IMR-90 (cell line): ENCODE results near the gene MTHFS. TPM values are rescaled to one million over a fixed set of nuclear protein-coding genes. Genes with fewer than 3 reads are reported as not detected.

Experiments used
- ATAC-seq: fragments of 200-7000 bp; cut with Tn5 transposase; 2 replicates; pipeline ENCODE4 v1.9.1; 2020; ENCODE audit warnings: low read depth, mild to moderate bottlenecking, moderate library complexity
- BruUV-seq: library from RNA; stranded (reverse); fragments of 400-500 nt; replicated peaks from 2 replicates; lab custom pipeline; 2021; lab: Mats Ljungman, UMichigan
- CTCF ChIA-PET: fragments of 300-600 bp; formaldehyde crosslinking; extraction: SDS; loops from one replicate; lab custom pipeline; 2021; ENCODE audit warnings: antibody characterized with exemption; lab: Yijun Ruan, JAX
- POLR2A ChIA-PET: fragments of 300-600 bp; sonication (Branson Sonifier 250); formaldehyde crosslinking; loops from one replicate; lab custom pipeline; 2022; ENCODE audit warnings: antibody characterized with exemption; ENCODE audit not compliant: unreplicated experiment; lab: Charles Lee
- DNase-seq: peaks from one replicate; pipeline ENCODE4 v3.0.0; 2013
- H2AFZ ChIP-seq: replicated peaks from 2 replicates; pipeline ENCODE3; 2013; ENCODE audit warnings: low read length, mild to moderate bottlenecking; ENCODE audit not compliant: poor library complexity
- H2AK5ac ChIP-seq: 2 replicates; pipeline ENCODE4 v1.6.1; 2013; ENCODE audit warnings: low read depth, low read length, inconsistent platforms
- H2AK9ac ChIP-seq: replicated peaks from 2 replicates; pipeline ENCODE3; 2013; ENCODE audit warnings: mild to moderate bottlenecking, low read depth, low read length, moderate library complexity; ENCODE audit not compliant: poor library complexity
- H2BK120ac ChIP-seq: 2 replicates; pipeline ENCODE4 v1.6.1; 2013; ENCODE audit warnings: low read depth, low read length, inconsistent platforms
- H2BK15ac ChIP-seq: 3 replicates; pipeline ENCODE4 v1.6.1; 2013; ENCODE audit warnings: low read depth, low read length, inconsistent platforms
- H2BK20ac ChIP-seq: 2 replicates; pipeline ENCODE4 v1.6.1; 2013; ENCODE audit warnings: low read depth, mild to moderate bottlenecking, inconsistent platforms, low read length, moderate library complexity
- H2BK5ac ChIP-seq: 2 replicates; pipeline ENCODE4 v1.6.1; 2013; ENCODE audit warnings: mild to moderate bottlenecking, low read depth, low read length, inconsistent platforms; ENCODE audit not compliant: poor library complexity, severe bottlenecking
- H3K14ac ChIP-seq: replicated peaks from 2 replicates; pipeline ENCODE4 v1.6.1; 2013; ENCODE audit warnings: low read depth, low read length, inconsistent platforms
- H3K18ac ChIP-seq: 2 replicates; pipeline ENCODE4 v1.6.1; 2013; ENCODE audit warnings: low read depth, low read length, control low read depth
- H3K23ac ChIP-seq: 2 replicates; pipeline ENCODE4 v1.6.1; 2013; ENCODE audit warnings: low read depth, low read length, inconsistent platforms
- H3K27ac ChIP-seq: 2 replicates; pipeline ENCODE4 v1.5.1; 2013; ENCODE audit warnings: mild to moderate bottlenecking, control low read depth, low read length; ENCODE audit not compliant: insufficient read depth
- H3K27me3 ChIP-seq: 2 replicates; pipeline ENCODE4 v1.6.1; 2013; ENCODE audit warnings: low read length; ENCODE audit not compliant: control insufficient read depth, insufficient read depth
- H3K36me3 ChIP-seq: 2 replicates; pipeline ENCODE4 v1.6.1; 2013; ENCODE audit warnings: low read length, mixed read lengths; ENCODE audit not compliant: control insufficient read depth, insufficient read depth
- H3K4ac ChIP-seq: 2 replicates; pipeline ENCODE4 v1.6.1; 2013; ENCODE audit warnings: low read depth, low read length, inconsistent platforms
- H3K4me1 ChIP-seq: 2 replicates; pipeline ENCODE4 v1.6.1; 2013; ENCODE audit warnings: low read length, mixed read lengths; ENCODE audit not compliant: control insufficient read depth, insufficient read depth
- H3K4me2 ChIP-seq: 2 replicates; pipeline ENCODE4 v1.6.1; 2013; ENCODE audit warnings: low read depth, mild to moderate bottlenecking, control low read depth, low read length, moderate library complexity
- H3K4me3 ChIP-seq: 2 replicates; pipeline ENCODE4 v1.5.1; 2013; ENCODE audit warnings: low read depth, mild to moderate bottlenecking, control low read depth, low read length, moderate library complexity; ENCODE audit not compliant: insufficient read depth
- H3K56ac ChIP-seq: 2 replicates; pipeline ENCODE4 v1.6.1; 2013; ENCODE audit warnings: low read length, inconsistent platforms; ENCODE audit not compliant: insufficient read depth; ENCODE audit errors: extremely low read depth
- H3K79me1 ChIP-seq, 2 experiments: 2 replicates each; pipeline ENCODE4 v1.6.1; 2013; ENCODE audit warnings: low read length in 2 of 2, inconsistent platforms in 1 of 2, low read depth in 1 of 2
- H3K9ac ChIP-seq: 2 replicates; pipeline ENCODE4 v1.6.1; 2013; ENCODE audit warnings: low read depth, low read length, control low read depth
- H3K9me1 ChIP-seq: 2 replicates; pipeline ENCODE4 v1.6.1; 2013; ENCODE audit warnings: low read length, inconsistent platforms; ENCODE audit not compliant: insufficient read depth
- H3K9me3 ChIP-seq: 2 replicates; pipeline ENCODE4 v1.6.1; 2013; ENCODE audit warnings: low read length; ENCODE audit not compliant: control insufficient read depth, insufficient read depth
- H4K20me1 ChIP-seq: 2 replicates; pipeline ENCODE4 v1.6.1; 2013; ENCODE audit warnings: low read length, inconsistent platforms; ENCODE audit not compliant: insufficient read depth
- H4K5ac ChIP-seq: 2 replicates; pipeline ENCODE4 v1.6.1; 2013; ENCODE audit warnings: mild to moderate bottlenecking, low read depth, low read length, control low read depth
- H4K8ac ChIP-seq, 2 experiments: 2 replicates each; pipeline ENCODE4 v1.6.1; 2013; ENCODE audit warnings: low read depth in 2 of 2, low read length in 2 of 2, control low read depth in 1 of 2, inconsistent platforms in 1 of 2
- H4K91ac ChIP-seq: 2 replicates; pipeline ENCODE4 v1.6.1; 2013; ENCODE audit warnings: low read depth, low read length, inconsistent platforms; ENCODE audit not compliant: insufficient read depth
- BHLHE40 ChIP-seq: fragments of 150-350 bp; IDR thresholded peaks from 2 replicates; pipeline ENCODE4 v1.6.1; 2016; ENCODE audit warnings: mild to moderate bottlenecking, low read depth, low read length
- CTCF ChIP-seq: conservative IDR thresholded peaks from 2 replicates; pipeline ENCODE4 v1.5.1; 2012; ENCODE audit warnings: mild to moderate bottlenecking, low read depth, low read length, improper control_type of control experiment
- POLR2A ChIP-seq: IDR thresholded peaks from 2 replicates; pipeline ENCODE4 v1.6.1; 2012; ENCODE audit warnings: mild to moderate bottlenecking, low read depth, low read length
- RAD21 ChIP-seq: IDR thresholded peaks from 2 replicates; pipeline ENCODE4 v1.6.1; 2012; ENCODE audit warnings: low read length, improper control_type of control experiment
- RFX5 ChIP-seq: IDR thresholded peaks from 2 replicates; pipeline ENCODE4 v1.8.0; 2012; ENCODE audit warnings: low read depth, mild to moderate bottlenecking, low read length, moderate library complexity
- SMC3 ChIP-seq: fragments of 150-350 bp; IDR thresholded peaks from 2 replicates; pipeline ENCODE4 v1.6.1; 2016; ENCODE audit warnings: low read depth, mild to moderate bottlenecking, antibody characterized with exemption, low read length, moderate library complexity
- WGBS, 2 experiments: methylation state at CpG; one replicate each; pipeline versions ENCODE4 v1.1.5 to v1.1.7; 2013; ENCODE audit warnings: missing lambda C conversion rate in 2 of 2; ENCODE audit not compliant: insufficient read length in 1 of 2; ENCODE audit errors: extremely low coverage in 2 of 2; 5-methylcytosine and 5-hydroxymethylcytosine counted together
- dilution Hi-C: fragments of 300-500 bp; cut with HindIII; formaldehyde crosslinking; loops from one replicate; pipeline ENCODE4 v1.14.3; 2018; ENCODE audit warnings: low sequenced_read_pairs; ENCODE audit not compliant: unreplicated experiment
- in situ Hi-C: fragments of 300-500 bp; cut with MboI; formaldehyde crosslinking; loops from 3 replicates; pipeline ENCODE4 v1.14.3; 2019; ENCODE audit warnings: low sequenced_read_pairs, inconsistent platforms, mixed read lengths
- intact Hi-C: fragments of 100-400 bp; cut with micrococcal nuclease; formaldehyde crosslinking; loops from 2 replicates; pipeline ENCODE4 v1.10.0; 2022
- polyA plus RNA-seq, 3 experiments: library from polyadenylated mRNA; depleted of rRNA; stranded (reverse); fragments of >200 nt; gene quantifications; 2 replicates each; pipeline ENCODE4 v1.2.3, GENCODE V29; 2012; ENCODE audit warnings: low replicate concordance in 1 of 3
- total RNA-seq: library from RNA; depleted of rRNA; stranded (reverse); fragments of >200 nt; gene quantifications from 2 replicates; pipeline ENCODE4 v1.2.3, GENCODE V29; 2012

MTHFS gene
- total and polyA plus RNA-seq, 2 of the 4 experiments (the other 2 are of a cell fraction): 5.5 to 6.3 TPM

- ATAC-seq: 0 out of 2 replicates have a peak, but pooled peaks have one; percentile 33
Measured at GRCh38 chr15:79849789-79850188, 47.0 kb downstream of the MTHFS start.

More at GRCh38 chr15:79849789-79850188, 47.0 kb downstream of the MTHFS start:
- Histone ChIP-seq H4K5ac (no peak overlapping the region), H3K9me1 (peaks cover 4% of the 10 kb centered on the region; the same call in 1 of the 2 replicates), H3K79me1 (no peaks in the 10 kb centered on the region), H4K8ac (no peak overlapping the region), H3K9me3 (no peaks in the 10 kb centered on the region), H3K36me3 (peaks cover 2% of the 10 kb centered on the region), H3K9ac (no peak overlapping the region), H2AK5ac (no peak overlapping the region), H4K91ac (no peak overlapping the region), H2AFZ (no peak overlapping the region), H4K20me1 (no peaks in the 10 kb centered on the region), H3K4me1 (no peaks in the 10 kb centered on the region), H3K4me3 (no peak overlapping the region), H3K4me2 (no peak overlapping the region), H2BK120ac (no peak overlapping the region), H3K14ac (no peak overlapping the region), H3K23ac (no peak overlapping the region), H2AK9ac (no peak overlapping the region), H3K18ac (no peak overlapping the region), H3K4ac (no peak overlapping the region), H3K27ac (no peak overlapping the region), H2BK5ac (no peak overlapping the region), H3K56ac (no peak overlapping the region), H2BK15ac (no peak overlapping the region), H2BK20ac (no peak overlapping the region), H3K27me3 (no peaks in the 10 kb centered on the region)
- intact Hi-C loops: loop anchor here (5.0 kb wide), 1 partner anchor 252 kb away; no protein-coding TSS in a partner anchor
- ChIA-PET CTCF (interaction anchor here (0.6 to 6.1 kb wide), 8 partner anchors 11 to 510 kb away, joined by 3 to 68 read pairs (median 5); no protein-coding TSS in a partner anchor), POLR2A (no interaction called here)
- in situ Hi-C loops: loop anchor here (5.0 to 10.0 kb wide), 2 partner anchors 467 to 505 kb away; no protein-coding TSS in a partner anchor
- TF ChIP-seq RFX5 (no peak), SMC3 (peak; percentile 89), POLR2A (no peak), CTCF (peak; percentile 79), RAD21 (peak; percentile 84), BHLHE40 (no peak)
- no CpG with 5 or more reads among the region's 3 CpGs for WGBS, 2 experiments
- peak; percentile 52 for DNase-seq
- dilution Hi-C loops: no loop called here
- no TSS peak for BruUV-seq
